ENCODE results near the gene PMEPA1.

Gene PMEPA1

GRCh38 chr20:57736738-57737347 is 27.0 kb upstream of the PMEPA1 start:
- no peak for DNase-seq

GRCh38 chr20:57735831-57736737 is 26.3 kb upstream of the PMEPA1 start:
- no peak for DNase-seq

DNA sequence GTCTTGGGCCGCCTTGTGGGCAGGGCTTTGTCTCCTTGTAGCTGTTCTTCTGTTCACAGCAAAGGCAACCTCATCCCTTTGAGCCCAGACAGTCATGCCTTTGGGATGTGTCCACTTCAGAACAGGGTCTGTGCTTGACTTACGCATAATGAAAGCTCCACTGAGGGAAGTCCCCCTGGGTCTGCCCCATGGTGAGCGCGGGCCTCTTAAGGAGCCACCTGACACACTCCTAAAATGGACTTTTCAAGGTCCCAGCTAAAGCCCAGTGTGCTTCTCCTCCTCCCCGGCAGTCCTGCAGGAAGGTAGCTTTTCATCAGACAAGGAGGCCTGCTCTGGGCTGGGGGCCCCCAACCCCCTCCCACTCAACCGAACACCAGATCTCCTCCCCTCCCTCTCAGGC is 24.9 kb upstream of the PMEPA1 start:
- no peak for DNase-seq

GRCh38 chr20:57732226-57732625 is 22.4 kb upstream of the PMEPA1 start:
- DNase-seq, result no peak

GRCh38 chr20:57728762-57729161 is 18.9 kb upstream of the PMEPA1 start:
- DNase-seq, result no peak

- DNase-seq, result no peak
These were observed 18.0 kb upstream of the PMEPA1 start for GRCh38 chr20:57727863-57728262.

GRCh38 chr20:57725636-57726035 is 15.8 kb upstream of the PMEPA1 start:
- no peak for DNase-seq

GRCh38 chr20:57724610-57725405 is 15.0 kb upstream of the PMEPA1 start:
- peak in 12 of 51 donors; percentile 11 to 48 (median 26) for DNase-seq

DNA sequence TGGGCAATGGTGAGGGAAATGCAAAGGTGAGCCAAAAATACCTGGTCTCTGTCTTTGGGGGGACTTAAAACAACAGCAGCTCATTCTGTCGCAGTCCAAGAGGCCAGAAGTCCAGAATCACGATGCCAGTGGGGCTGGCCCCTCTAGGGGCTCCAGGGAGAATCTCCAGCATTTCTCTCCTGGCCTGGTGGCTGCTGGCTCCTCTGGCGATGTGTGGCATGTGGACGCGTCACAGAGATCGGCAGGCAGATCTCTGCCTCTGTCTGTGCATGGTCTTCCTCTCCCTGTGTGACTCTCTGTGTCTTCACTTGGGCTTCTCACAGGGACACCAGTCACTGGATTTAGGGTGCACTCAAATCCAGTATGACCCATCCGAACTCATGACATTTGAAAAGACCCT is 14.0 kb upstream of the PMEPA1 start:
- no peak for DNase-seq

GRCh38 chr20:57719951-57720350 is 10.1 kb upstream of the PMEPA1 start:
- DNase-seq, result no peak

- peak; percentile 48 to 99 (median 95) for DNase-seq
These were observed 8.7 kb upstream of the PMEPA1 start for GRCh38 chr20:57718490-57719009.

GRCh38 chr20:57717797-57718196 is 8.0 kb upstream of the PMEPA1 start:
- DNase-seq, result no peak

DNA sequence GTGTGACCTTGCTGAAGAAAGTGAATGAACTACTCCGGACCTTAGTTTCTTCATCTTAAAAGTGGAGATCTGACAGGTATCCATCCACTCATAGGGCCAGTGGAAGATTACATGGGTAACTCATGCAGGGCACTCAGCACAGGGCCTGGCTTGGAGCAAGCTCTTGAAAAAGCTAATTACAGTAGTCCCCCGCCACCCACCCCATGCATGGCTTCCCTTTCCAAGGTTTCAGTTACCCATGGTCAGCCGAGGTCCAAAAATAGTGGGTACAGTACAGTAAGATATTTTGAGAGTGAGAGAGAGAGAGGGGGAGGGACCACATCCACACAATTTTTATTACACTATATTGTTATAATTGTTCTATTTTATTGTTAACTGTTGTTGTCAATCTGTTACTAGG is 7.1 kb upstream of the PMEPA1 start:
- peak in 2 of 51 donors; percentile 7 to 19 for DNase-seq

DNA sequence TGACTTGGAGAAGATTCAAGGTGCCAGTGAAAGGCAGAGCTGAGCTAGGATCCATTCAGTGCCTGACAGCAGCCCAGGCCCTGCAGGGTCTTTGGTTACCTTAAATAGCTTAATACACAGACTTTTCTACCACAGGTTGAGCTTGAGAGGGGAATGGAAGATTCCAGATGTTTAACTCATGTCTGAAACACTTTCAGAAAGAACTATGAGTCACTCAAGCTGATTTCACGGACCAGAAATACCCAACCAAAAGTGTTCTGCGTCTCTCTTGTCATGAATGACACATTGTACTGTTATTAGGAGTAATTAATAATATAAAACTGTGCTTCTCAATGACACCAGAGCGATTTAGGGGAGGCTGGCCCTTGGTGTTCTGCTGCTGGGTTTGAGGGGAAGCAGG is 6.4 kb upstream of the PMEPA1 start:
- DNase-seq, result no peak

- no peak for DNase-seq
These were observed 5.6 kb upstream of the PMEPA1 start for GRCh38 chr20:57715268-57715904.

GRCh38 chr20:57714409-57715267 is 4.8 kb upstream of the PMEPA1 start:
- peak in 1 of 51 donors; percentile 11 for DNase-seq

GRCh38 chr20:57713951-57714350 is 4.1 kb upstream of the PMEPA1 start:
- DNase-seq, result peak in 5 of 51 donors; percentile 22 to 55 (median 28)

DNA sequence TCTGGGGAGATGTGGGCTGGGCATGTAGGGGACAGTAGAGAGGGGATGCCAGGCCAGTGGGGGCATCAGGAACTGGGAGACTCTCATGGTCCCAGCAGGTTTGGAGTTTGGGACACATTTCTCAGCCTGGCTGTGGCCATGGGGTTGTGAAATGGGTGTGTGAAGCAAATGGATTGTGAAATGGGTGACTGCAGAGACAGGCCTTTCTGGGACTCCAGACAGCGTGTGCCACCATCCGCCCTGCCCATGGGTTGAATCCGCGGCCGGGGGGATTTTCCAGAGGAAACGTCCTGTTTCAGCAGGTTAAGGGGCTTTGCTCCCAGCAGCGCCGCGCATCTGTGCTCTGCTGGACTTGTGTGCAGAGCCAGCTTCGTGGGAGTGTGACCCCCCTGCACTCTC is 3.7 kb upstream of the PMEPA1 start:
- DNase-seq, result peak in 2 of 51 donors; percentile 13 to 20

DNA sequence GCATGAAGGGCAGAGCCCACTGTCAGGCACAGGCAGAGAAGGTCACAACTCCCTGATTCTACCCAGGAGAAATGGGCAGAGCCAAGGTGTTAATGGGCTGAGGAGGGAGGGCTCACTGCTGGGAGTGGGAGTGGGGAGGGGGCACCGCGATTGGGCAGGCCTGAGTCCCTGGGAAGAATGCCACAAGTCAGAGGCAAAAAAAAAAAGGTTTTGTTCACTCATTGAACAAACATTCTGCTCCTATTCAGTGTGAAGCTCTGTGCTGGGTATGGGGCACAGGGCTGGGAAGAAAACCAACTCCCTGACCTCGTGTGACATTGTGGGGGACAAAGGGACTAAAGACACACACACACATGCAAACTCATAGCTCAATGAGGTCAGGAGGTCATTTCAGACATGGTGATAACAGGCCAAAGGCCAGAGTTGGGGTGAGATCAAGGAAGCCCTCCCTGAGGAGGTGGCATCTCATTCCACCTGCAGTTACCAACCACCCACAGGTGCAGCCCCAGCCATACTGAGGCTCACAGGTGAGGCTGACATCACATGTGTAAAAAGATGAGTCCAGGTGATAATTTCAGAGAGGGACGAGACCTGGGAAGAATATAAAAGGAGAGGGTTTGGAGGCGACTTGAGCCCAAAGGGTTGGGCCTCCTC is 3.2 kb upstream of the PMEPA1 start:
- peak in 4 of 51 donors; percentile 19 to 36 (median 24) for DNase-seq

GRCh38 chr20:57712341-57712740 is 2.5 kb upstream of the PMEPA1 start:
- DNase-seq, result no peak

Measured in hypothalamus (tissue), 51 donors.